ENCODE data around the gene IMMP2L.
"Not testable (repeated sequence)": the region's sequence is repeated elsewhere in the genome, so short reads cannot be mapped to it uniquely, and the experiment has no call there.

IMMP2L gene

GRCh38 chr7:111328487-111328886 lies 233.8 kb downstream of the IMMP2L start:
- H3K27ac ChIP-seq: no peak overlapping the region
- TF ChIP-seq CTCF (conservative IDR thresholded peaks at IDR 0.05): no peak

- TF ChIP-seq CTCF (conservative IDR thresholded peaks at IDR 0.05): no peak
- no peak overlapping the region for H3K27ac ChIP-seq
These were observed 237.5 kb downstream of the IMMP2L start for GRCh38 chr7:111324776-111325175.

DNA sequence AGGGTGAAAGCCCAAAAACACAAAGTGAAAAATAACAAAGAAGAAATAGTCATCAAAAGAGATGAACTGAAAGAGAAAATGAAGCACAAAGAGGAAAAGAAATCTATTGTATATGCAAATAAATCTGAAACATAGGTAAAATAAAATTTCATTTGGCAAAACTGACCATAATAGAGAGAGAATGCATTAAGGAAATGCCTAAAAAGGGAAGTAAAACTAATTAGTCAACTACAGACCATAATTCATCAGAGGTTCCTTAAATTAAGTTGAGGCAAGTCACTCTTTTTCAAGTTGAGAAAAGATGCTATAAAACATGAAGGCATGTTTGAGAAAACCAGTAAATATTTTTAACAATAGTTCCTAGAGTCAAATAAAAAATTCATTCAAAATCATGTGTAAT lies 238.1 kb downstream of the IMMP2L start:
- no peak overlapping the region for H3K27ac ChIP-seq
- no peak for TF ChIP-seq CTCF (conservative IDR thresholded peaks at IDR 0.05)

- H3K27ac ChIP-seq: not testable (repeated sequence)
These were observed 238.6 kb downstream of the IMMP2L start for GRCh38 chr7:111323670-111324069.

GRCh38 chr7:111320133-111320532 lies 242.2 kb downstream of the IMMP2L start:
- no peak for TF ChIP-seq CTCF (conservative IDR thresholded peaks at IDR 0.05)
- no peak overlapping the region for H3K27ac ChIP-seq

DNA sequence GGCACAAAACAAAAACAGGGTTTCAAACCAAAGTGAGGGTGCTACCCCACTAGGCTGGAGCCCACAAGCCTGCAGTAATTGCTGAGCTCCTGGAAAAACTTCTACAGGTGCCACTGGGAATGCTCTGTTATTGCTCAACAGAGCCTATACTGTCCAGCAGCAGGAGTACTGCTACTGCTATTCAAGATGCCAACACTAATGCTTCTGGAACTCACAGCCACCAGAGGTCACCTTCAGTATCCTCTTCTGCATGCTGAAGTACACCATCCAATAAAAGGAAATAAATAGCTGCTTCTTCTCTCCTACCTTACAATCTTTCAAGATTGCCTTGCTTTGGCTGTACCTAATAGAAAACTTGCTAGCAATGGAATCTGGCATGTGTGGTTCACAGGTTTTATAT lies 249.3 kb downstream of the IMMP2L start:
- TF ChIP-seq CTCF (conservative IDR thresholded peaks at IDR 0.05): no peak
- H3K27ac ChIP-seq: peak overlapping the region; percentile 32

DNA sequence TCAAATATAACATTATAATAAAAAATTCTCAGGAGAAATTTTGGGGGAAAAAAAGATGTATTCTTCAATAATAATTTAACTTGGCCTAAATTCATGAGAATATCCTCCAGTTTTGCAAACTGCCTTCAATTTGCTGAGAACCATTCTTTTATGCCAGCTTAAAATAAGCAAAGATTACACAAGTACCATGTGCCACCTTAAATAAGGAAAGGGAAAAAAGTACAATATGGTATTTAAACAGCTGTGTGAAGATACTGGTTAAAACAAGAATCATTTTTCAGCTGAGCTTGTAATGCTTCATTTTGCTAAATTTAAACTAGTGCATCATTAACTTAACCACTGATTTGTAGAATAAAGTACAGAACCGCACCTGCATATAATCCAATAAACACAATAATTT lies 253.6 kb downstream of the IMMP2L start:
- no peak overlapping the region for H3K27ac ChIP-seq

GRCh38 chr7:111301891-111302290 lies 260.4 kb downstream of the IMMP2L start:
- no peak overlapping the region for H3K27ac ChIP-seq
- no peak for TF ChIP-seq CTCF (conservative IDR thresholded peaks at IDR 0.05)

More for the DNA sequence above, 253.6 kb downstream of the IMMP2L start:
- no peak for TF ChIP-seq CTCF (conservative IDR thresholded peaks at IDR 0.05)
